ENCODE measurements around the gene PLSCR1.
A peak's percentile ranks its signal among the peaks of the same experiment; 100 is the strongest.

Gene PLSCR1

DNA sequence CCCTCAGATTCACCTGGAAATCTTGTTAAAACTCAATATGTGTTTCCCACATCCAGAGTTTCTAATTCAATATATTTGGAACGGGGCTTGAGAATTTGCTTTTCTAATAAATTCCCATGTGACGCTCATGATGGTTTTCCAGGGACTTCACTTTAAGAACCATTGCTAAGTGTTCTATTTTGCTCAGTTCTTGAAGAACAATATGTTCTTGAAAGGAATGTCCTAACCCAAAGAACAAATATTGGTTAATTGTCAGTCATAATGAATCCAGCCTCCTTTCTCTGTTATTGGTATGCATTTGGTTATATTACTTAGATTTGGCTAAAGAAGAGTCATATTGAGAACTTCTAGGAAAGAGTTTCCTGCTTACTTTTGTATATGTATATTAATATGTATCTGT is 70.7 kb downstream of the PLSCR1 start:
- DNase-seq (ENCODE audit: low read depth), result peak; percentile 87

DNA sequence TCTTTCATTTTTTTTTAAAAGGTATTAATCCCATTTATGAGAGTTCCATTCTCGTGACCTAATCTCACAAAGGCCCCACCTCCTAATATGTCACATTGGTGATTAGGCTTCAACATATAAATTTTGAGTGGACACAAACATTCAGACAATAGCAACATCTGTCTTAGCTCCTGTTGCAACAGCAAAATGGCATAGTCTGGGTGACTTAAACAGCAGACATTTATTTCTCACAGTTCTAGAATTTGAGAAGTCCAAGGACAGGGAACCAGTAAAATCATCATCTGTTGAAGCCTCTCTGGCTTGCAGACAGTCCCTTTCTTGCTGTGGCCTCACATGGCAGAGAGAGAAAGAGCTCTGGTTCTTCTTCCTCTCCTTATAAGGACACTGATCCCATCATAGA is 71.8 kb downstream of the PLSCR1 start:
- DNase-seq (ENCODE audit: low read depth), result peak; percentile 41

DNA sequence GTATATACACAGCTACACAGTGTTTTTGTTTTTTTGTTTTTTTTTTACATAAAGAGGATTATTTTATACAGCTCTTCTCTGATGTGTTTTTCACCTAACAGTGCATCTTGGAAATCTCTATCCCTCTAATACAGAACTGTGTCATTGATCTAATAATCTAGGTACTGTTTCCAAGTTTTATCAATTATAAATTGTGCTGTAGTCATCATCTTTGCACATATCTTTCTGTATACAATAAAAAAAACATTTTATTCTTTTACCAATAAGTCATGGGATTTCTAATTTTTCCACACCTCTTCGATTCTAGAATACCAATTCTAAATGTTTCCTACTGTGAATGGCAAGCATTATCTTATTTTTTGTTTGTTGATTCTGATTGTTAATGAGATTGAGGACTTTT is 73.4 kb downstream of the PLSCR1 start:
- no peak for DNase-seq (ENCODE audit: low read depth)

DNA sequence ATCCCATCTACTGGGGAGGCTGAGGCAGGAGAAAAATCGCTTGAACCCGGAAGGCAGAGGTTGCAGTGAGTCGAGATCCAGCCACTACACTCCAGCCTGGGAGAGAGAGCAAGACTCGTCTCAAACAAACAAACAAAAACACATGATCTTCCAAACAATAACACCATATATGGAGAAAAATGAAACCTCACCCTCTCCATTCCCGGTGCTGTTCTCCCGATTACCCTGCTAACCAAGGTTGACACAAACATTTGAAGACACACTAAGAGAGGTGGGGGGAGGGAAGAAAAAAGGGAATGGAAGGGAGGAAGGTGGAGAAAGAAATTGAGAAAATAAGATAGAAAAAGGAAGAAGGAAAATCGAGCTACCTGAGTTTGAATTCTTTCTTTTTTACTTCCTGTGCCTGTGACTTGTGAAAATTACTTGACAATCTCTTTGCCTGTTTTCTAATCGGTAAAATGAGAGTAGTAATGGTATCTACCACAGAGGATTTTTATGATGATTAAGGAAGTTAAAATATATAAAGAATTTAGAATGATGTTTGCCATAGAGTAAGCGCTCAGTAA is 73.9 kb downstream of the PLSCR1 start:
- no peak for DNase-seq (ENCODE audit: low read depth)

DNA sequence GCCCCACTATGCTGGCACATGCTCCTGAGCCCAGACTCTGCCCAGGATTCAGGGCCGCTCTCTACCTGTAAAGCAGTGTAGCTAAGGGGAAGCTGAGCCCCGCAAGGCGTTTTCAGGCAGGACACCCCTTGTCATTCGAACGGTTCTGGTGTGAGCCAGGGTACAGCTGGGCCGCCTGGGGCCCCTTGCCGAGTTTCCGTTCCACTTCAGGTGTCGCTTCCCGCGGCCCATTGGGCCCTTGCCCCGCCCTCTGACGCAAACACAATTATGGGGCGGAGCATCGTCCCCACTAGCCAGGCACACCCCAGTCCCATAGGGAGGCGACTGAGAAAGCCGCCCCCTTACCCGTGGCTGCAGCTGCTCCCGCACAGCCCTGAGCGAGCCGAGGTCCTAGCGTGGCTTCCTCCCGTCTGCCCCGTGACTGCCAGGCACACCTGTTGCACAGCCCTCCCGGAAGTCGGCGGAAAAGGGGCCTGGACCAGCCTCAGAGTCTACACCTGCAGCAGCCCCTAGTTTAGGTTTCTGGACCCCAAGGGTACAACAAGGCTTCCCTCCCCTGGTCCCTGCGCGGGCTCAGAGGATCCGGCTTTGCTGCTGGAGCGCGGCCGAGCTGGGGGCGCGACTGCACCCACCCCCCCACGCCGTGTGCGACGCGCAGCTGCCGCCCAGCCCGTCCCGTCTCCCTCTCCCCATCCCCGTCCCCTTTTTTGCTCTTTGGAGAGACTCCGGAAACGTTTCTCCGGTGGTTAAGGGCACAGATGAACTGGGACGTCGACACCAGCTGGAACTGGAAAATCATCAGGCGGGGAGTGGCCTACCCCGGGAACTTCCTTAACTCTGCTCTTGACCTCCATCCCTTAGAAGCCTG is 75.0 kb downstream of the PLSCR1 start, which contains the start of gene PLSCR2:
Gene PLSCR2, minus strand, starts transcription at position 412 of the 868 bp plus-strand sequence. CDS start 9,657 bp downstream, outside the sequence.
- peak; percentile 67 for DNase-seq (ENCODE audit: low read depth)

DNA sequence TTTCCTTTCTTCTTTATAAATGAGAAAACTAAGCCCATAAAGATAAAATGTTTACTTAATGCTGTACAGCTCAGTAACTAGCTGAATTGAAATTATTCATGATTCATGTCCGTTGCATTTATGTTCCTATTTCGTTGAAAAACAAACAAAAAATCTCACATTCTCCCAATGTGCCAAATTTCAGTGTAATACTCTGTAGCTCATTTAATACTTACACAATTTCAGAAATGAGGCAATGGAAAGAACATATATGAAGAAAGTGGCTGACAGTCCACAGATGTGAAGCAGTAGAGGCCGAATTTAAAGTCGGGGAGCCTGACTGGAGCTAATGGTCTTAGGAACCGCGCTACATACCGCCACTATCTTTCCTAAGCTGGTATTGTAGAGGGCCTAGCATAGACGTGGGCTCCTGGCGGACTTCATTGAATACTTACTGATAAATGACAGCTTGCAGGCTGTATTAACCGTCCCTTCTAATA is 75.7 kb downstream of the PLSCR1 start:
- peak; percentile 94 for DNase-seq (ENCODE audit: low read depth)

DNA sequence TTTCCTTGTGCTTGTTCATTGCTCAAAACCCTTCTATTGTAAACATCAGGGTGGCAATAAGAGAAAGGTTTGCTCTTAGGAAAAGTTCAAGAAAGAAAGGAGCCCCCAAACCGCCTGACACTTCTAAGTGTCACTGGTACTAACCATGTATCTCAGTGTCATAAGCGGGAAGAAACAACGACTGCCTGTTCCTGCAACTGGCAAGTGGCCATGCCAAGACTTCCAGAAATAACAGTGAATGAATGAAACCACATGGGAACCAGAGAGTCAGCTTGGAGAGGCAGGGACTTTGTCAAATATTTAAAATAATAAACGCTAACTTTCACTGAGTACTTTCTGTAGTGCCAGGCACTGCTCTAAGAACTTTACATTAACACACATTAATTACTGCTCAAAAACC is 76.2 kb downstream of the PLSCR1 start:
- peak; percentile 78 for DNase-seq (ENCODE audit: low read depth)

DNA sequence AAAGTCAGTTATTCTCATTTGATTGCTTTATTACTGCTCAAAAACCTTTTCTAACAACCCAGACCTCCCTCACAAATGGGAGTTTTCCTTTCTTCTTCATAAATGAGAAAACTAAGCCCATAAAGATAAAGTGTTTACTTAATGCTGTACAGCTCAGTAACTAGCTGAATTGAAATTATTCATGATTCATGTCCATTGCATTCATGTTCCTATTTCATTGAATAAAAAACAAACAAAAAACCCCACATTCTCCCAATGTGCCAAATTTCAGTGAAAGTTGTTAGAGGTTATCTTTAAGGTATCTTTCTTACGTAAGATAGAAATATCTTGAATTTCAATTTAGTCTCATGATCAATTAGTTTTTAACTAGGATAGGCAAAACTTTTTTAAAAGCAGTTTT is 77.8 kb downstream of the PLSCR1 start:
- DNase-seq (ENCODE audit: low read depth), result peak; percentile 51

DNA sequence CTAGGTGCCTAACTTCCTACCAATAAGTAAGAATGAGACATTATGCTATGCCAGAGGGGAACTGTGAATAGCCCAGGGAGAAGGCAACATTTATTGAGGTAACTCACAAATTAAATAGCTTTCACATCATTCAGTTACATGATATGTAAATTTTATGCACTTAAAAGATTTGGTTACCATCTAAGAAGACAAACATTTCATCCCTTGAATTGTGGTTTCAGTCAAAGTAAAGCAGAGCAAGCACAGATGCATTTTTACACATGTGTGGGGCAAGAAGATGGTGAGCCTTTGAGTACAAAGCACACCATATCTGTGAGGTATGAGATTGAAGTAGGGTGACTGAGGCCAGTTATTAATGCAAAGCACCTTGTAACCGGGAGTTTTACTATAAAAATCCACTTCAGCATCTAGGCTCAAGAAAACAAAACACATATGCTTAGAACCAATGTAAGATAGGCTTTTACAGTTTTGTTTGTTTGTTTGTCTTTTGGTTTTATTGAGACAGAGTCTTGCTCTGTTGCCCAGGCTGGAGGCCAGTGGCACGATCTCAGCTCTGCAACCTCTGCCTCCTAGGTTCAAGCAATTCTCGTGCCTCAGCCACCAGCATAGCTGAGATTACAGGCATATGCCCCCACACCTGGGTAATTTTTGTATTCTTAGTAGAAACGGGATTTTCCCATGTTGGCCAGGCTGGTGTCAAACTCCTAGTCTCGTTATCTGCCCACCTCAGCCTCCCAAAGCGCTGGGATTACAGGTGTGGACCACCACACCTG is 78.5 kb downstream of the PLSCR1 start:
- peak; percentile 35 for DNase-seq (ENCODE audit: low read depth)

Measured in fibroblast of gingiva (primary cell).